Fibroblast of villous mesenchyme (primary cell): ENCODE data around the gene ARHGEF28. TPM values are rescaled to one million over a fixed set of nuclear protein-coding genes. Genes with fewer than 3 reads are reported as not detected.

ENCODE experiments used
- DNase-seq: peaks from one replicate; pipeline ENCODE4 v3.0.0-alpha.2; 2010; ENCODE audit warnings: low read depth
- H3K4me3 ChIP-seq: 2 replicates; pipeline ENCODE4 v1.5.1; 2011; ENCODE audit warnings: low read depth, mild to moderate bottlenecking, low read length
- CTCF ChIP-seq: IDR thresholded peaks from 2 replicates; pipeline ENCODE4 v1.5.1; 2012; ENCODE audit warnings: low read depth, mild to moderate bottlenecking, low read length; ENCODE audit not compliant: insufficient read depth
- total RNA-seq: library from RNA; depleted of rRNA; stranded (reverse); fragments of >200 nt; gene quantifications from 2 replicates; pipeline ENCODE4 v1.2.3, GENCODE V29; 2012

ARHGEF28 gene
- total RNA-seq, 1 donor = 40.2 TPM

- peak; percentile 73 for DNase-seq
- TF ChIP-seq CTCF = no peak
- H3K4me3 ChIP-seq = no peak overlapping the region
Observed at GRCh38 chr5:73901043-73901442, 275.0 kb downstream of the ARHGEF28 start.

GRCh38 chr5:73901455-73901854, 275.5 kb downstream of the ARHGEF28 start:
- TF ChIP-seq CTCF = peak; percentile 7
- no peak for DNase-seq
- no peak overlapping the region for H3K4me3 ChIP-seq

GRCh38 chr5:73902327-73903051, 276.5 kb downstream of the ARHGEF28 start:
- no peak overlapping the region for H3K4me3 ChIP-seq
- peak; percentile 64 for TF ChIP-seq CTCF
- DNase-seq = peak; percentile 75

GRCh38 chr5:73903169-73903568, 277.2 kb downstream of the ARHGEF28 start:
- no peak for DNase-seq
- TF ChIP-seq CTCF = no peak
- H3K4me3 ChIP-seq = no peak overlapping the region

- no peak for TF ChIP-seq CTCF
- H3K4me3 ChIP-seq = no peak overlapping the region
- no peak for DNase-seq
Observed at GRCh38 chr5:73906277-73906676, 280.3 kb downstream of the ARHGEF28 start.

GRCh38 chr5:73907164-73907563, 281.2 kb downstream of the ARHGEF28 start:
- no peak for TF ChIP-seq CTCF
- no peak for DNase-seq
- H3K4me3 ChIP-seq = no peak overlapping the region

GRCh38 chr5:73908395-73908794, 282.4 kb downstream of the ARHGEF28 start:
- TF ChIP-seq CTCF = no peak
- DNase-seq = no peak
- no peak overlapping the region for H3K4me3 ChIP-seq
